Prostate gland (tissue), 2 donors: ENCODE data around the gene MTCL3.

Experiments
- DNase-seq: peaks from one replicate; pipeline ENCODE4 v3.0.0-alpha.2; 2019; ENCODE audit warnings: low spot score
- H3K27ac ChIP-seq, 2 donors: fragments of 200-600 bp; sonication (generic); 2 replicates each; pipeline ENCODE4 v1.5.1; 2017 to 2019
- H3K27me3 ChIP-seq: fragments of 200-600 bp; sonication (generic); replicated peaks from 2 replicates; pipeline ENCODE4 v1.5.1; 2019; ENCODE audit not compliant: insufficient read depth
- H3K36me3 ChIP-seq, 2 donors: fragments of 200-600 bp; sonication (generic); 1 replicate in 1 of 2; 2 replicates in 1 of 2; pipeline versions ENCODE4 v1.5.1 to v1.8.1; 2017 to 2019
- H3K4me1 ChIP-seq: fragments of 200-600 bp; sonication (generic); replicated peaks from 2 replicates; pipeline ENCODE4 v1.5.1; 2019
- H3K4me3 ChIP-seq, 2 donors: fragments of 200-600 bp; sonication (generic); 2 replicates each; pipeline ENCODE4 v1.5.1; 2017 to 2019
- H3K9me3 ChIP-seq: fragments of 200-600 bp; sonication (generic); 2 replicates; pipeline ENCODE4 v1.5.1; 2017
- POLR2A ChIP-seq: fragments of 450-650 bp; IDR thresholded peaks from one replicate; pipeline ENCODE4 v1.6.1; 2016; ENCODE audit warnings: antibody characterized with exemption, mild to moderate bottlenecking
- POLR2AphosphoS5 ChIP-seq: sonication (generic); formaldehyde crosslinking; IDR thresholded peaks from one replicate; pipeline ENCODE4 v1.6.1; 2017; ENCODE audit warnings: antibody characterized with exemption
- WGBS: methylation state at CpG from one replicate; pipeline ENCODE4 v1.1.5; 2018; 5-methylcytosine and 5-hydroxymethylcytosine counted together
- intact Hi-C: fragments of 100-400 bp; cut with DNase I; formaldehyde crosslinking; loops from one replicate; pipeline ENCODE4 v1.14.2; 2022
- TF ChIP-seq, protein P1 (sequence below), 4 experiments: fragments of 200-600 bp in 2 of 4; fragments of 450-650 bp in 2 of 4; sonication (generic) in 2 of 4; IDR thresholded peaks; 1 replicate in 3 of 4; 2 replicates in 1 of 4; pipeline ENCODE4 v1.5.1; 2016 to 2019; ENCODE audit warnings: antibody characterized with exemption in 4 of 4, mild to moderate bottlenecking in 2 of 4, moderate library complexity in 2 of 4

MTCL3 gene

DNA sequence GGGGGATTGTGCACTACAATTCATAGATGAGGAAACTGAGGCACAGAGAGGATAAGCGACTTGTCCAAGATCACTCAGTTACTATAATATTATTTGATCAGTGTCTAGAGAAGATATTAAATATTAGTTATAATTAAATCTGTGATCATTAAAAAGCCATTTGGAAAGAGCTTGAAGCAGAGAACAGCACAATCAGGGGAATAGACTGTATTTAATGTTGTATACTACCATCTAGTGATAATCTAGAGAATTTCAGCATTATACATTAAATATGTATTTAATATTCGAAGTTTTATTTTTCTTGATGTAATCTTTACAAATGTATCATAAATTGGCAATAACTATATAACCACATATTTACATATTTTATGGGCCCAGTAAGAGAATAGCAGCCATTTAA lies 20.1 kb upstream of the MTCL3 start:
- Histone ChIP-seq H3K27me3 (no peaks in the 10 kb centered on the region), H3K27ac (no peak overlapping the region), H3K9me3 (no peaks in the 10 kb centered on the region), H3K36me3 (no peaks in the 10 kb centered on the region), H3K4me3 (no peak overlapping the region), H3K4me1 (no peaks in the 10 kb centered on the region)
- DNase-seq: no peak
- TF ChIP-seq POLR2AphosphoS5: no peak
- TF ChIP-seq, protein P1, sequence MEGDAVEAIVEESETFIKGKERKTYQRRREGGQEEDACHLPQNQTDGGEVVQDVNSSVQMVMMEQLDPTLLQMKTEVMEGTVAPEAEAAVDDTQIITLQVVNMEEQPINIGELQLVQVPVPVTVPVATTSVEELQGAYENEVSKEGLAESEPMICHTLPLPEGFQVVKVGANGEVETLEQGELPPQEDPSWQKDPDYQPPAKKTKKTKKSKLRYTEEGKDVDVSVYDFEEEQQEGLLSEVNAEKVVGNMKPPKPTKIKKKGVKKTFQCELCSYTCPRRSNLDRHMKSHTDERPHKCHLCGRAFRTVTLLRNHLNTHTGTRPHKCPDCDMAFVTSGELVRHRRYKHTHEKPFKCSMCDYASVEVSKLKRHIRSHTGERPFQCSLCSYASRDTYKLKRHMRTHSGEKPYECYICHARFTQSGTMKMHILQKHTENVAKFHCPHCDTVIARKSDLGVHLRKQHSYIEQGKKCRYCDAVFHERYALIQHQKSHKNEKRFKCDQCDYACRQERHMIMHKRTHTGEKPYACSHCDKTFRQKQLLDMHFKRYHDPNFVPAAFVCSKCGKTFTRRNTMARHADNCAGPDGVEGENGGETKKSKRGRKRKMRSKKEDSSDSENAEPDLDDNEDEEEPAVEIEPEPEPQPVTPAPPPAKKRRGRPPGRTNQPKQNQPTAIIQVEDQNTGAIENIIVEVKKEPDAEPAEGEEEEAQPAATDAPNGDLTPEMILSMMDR (IDR thresholded peaks at IDR 0.05): peak in 3 of 4 experiments; percentile 38 to 51 (median 46)
- intact Hi-C loops: loop anchor here (2.0 kb wide), 2 partner anchors 74 to 236 kb away; no protein-coding TSS in a partner anchor
- WGBS: 40% methylated on average over 2 of the region's 2 CpGs

DNA sequence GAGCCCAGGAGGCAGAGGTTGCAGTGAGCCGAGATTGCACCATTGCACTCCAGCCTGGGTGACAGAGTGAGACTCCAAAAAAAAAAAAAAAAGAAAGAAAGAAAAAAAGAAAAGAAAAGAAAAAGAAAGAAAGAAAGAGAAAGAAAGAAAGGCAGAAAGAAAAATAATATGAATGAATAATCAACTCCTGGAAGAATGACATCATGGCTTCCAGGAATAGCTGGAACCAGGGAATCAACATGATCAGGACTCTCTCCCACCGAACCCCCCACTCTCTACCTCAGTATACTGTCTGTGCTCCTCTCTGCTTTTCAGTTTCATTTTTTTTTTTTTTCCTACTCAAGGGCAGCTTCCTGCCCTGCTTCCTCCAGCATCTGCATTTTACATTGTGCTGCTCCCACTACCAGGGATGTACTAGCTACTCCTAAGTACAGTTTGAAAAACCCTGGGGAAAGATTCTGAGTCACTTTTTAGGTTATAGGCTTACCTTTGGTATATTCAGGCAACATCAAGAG lies 19.7 kb upstream of the MTCL3 start:
- no peak for DNase-seq
- 69% methylated on average over 2 of the region's 2 CpGs for WGBS
- H3K27me3 ChIP-seq: no peaks in the 10 kb centered on the region
- H3K9me3 ChIP-seq: no peaks in the 10 kb centered on the region
- H3K4me1 ChIP-seq: no peaks in the 10 kb centered on the region
- TF ChIP-seq POLR2AphosphoS5 (no peak), POLR2A (no peak)
- TF ChIP-seq, protein P1 (IDR thresholded peaks at IDR 0.05): no peak
- H3K27ac ChIP-seq: no peak overlapping the region
- intact Hi-C loops: loop anchor here (2.0 kb wide), 2 partner anchors 74 to 236 kb away; no protein-coding TSS in a partner anchor
- H3K36me3 ChIP-seq: no peaks in the 10 kb centered on the region
- H3K4me3 ChIP-seq: no peak overlapping the region

DNA sequence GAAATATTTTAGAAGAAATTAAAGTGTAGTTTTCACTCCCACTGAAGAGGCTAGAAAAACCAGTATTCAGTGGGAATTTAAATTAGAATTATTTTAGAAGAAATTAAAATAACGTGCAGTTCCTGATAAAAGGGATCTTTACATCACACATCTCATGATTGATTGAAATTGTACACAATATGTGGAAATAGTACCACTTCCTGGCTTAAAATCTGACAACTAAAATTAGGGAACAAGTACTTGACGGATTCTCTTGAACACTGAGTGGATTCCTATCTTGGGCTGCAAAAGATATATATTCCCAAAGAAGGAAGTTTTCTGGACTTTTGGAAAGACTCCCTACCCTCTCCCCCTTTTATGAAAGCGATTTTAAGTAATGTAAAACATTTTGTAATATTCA lies 14.6 kb upstream of the MTCL3 start:
- Histone ChIP-seq H3K9me3 (no peaks in the 10 kb centered on the region), H3K27me3 (no peaks in the 10 kb centered on the region), H3K4me1 (no peaks in the 10 kb centered on the region), H3K27ac (no peak overlapping the region), H3K36me3 (no peaks in the 10 kb centered on the region), H3K4me3 (no peak overlapping the region)
- TF ChIP-seq POLR2AphosphoS5: no peak
- TF ChIP-seq POLR2A: no peak
- TF ChIP-seq, protein P1 (IDR thresholded peaks at IDR 0.05): no peak
- no peak for DNase-seq
- 71% methylated on average over 3 of the region's 3 CpGs for whole genome bisulfite sequencing
- intact Hi-C loops: no loop called here

DNA sequence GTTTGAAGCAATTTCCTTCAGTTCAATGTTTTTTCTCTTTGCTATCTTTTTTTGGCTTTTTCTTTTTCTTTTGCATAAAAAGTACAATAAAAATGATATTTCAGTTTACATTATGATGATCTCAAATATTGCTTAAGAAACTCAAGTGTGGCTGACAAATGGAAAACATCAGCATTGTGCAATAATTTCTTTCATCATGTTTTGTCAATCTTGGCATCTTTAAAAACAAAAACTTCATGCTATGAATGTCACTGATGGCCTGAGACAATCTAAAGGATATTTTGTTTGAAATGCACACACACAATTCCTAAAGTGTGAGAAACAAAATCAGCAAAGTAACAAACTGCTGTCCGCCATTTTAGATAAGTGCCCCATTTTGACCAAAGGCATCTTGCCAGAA lies 13.9 kb upstream of the MTCL3 start:
- no peak overlapping the region for H3K27ac ChIP-seq
- no peak for DNase-seq
- intact Hi-C loops: no loop called here
- no peaks in the 10 kb centered on the region for H3K9me3 ChIP-seq
- no peaks in the 10 kb centered on the region for H3K4me1 ChIP-seq
- TF ChIP-seq POLR2A: no peak
- no peaks in the 10 kb centered on the region for H3K27me3 ChIP-seq
- H3K4me3 ChIP-seq: no peak overlapping the region
- 94% methylated on average over 1 of the region's 1 CpG for WGBS
- H3K36me3 ChIP-seq: no peaks in the 10 kb centered on the region

DNA sequence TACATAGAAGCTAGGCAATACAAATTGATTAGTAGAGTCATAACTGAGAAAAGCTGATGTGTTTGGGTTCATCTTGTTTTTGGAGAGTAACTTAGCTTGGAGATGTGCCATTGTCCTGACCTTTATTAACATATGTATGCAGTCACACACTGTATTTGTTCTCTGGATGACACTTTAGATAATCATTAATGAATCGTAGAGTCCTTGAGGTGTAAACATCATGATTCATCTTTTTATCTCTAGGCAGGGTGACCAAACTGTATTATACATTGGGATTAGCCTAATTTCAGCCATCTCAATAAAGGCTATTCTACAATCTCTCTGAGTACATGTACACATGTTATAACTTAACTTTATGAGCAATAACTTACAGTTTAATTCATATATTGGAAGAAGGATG lies 3.6 kb upstream of the MTCL3 start:
- H3K4me3 ChIP-seq: no peak overlapping the region
- H3K36me3 ChIP-seq: no peaks in the 10 kb centered on the region
- intact Hi-C loops: no loop called here
- TF ChIP-seq POLR2A (no peak), POLR2AphosphoS5 (no peak)
- TF ChIP-seq, protein P1 (IDR thresholded peaks at IDR 0.05): no peak
- no peaks in the 10 kb centered on the region for H3K4me1 ChIP-seq
- 56% methylated on average over 1 of the region's 1 CpG for WGBS
- H3K27ac ChIP-seq: no peak overlapping the region
- no peaks in the 10 kb centered on the region for H3K9me3 ChIP-seq
- DNase-seq: no peak
- H3K27me3 ChIP-seq: peaks cover 8% of the 10 kb centered on the region
